Activated CD4-positive, CD25-positive, alpha-beta regulatory T cell treated with anti-CD3 and anti-CD28 coated beads, Interleukin-2, amount 50 U/mL, for 16 hours (primary cell): ENCODE data around the gene NUAK1.

ENCODE experiments used
- DNase-seq: peaks from one replicate; pipeline ENCODE4 v3.0.0-alpha.2; 2020; ENCODE audit warnings: low read depth, low spot score

Gene NUAK1

GRCh38 chr12:106130474-106131113 is 8.2 kb downstream of the NUAK1 start:
- no peak for DNase-seq

GRCh38 chr12:106128585-106129328 is 10.0 kb downstream of the NUAK1 start:
- DNase-seq = no peak

GRCh38 chr12:106127338-106128126 is 11.2 kb downstream of the NUAK1 start:
- DNase-seq = no peak

- no peak for DNase-seq
Measured at GRCh38 chr12:106126441-106127337, 12.1 kb downstream of the NUAK1 start.

- DNase-seq = no peak
Measured at GRCh38 chr12:106125351-106126095, 13.2 kb downstream of the NUAK1 start.

GRCh38 chr12:106123551-106124081 is 15.1 kb downstream of the NUAK1 start:
- DNase-seq = no peak

- DNase-seq = no peak
Measured at GRCh38 chr12:106123110-106123509, 15.6 kb downstream of the NUAK1 start.

- no peak for DNase-seq
Measured at GRCh38 chr12:106122004-106122403, 16.8 kb downstream of the NUAK1 start.

- no peak for DNase-seq
Measured at GRCh38 chr12:106120519-106121105, 18.1 kb downstream of the NUAK1 start.

- DNase-seq = no peak
Measured at GRCh38 chr12:106119301-106119700, 19.5 kb downstream of the NUAK1 start.

- no peak for DNase-seq
Measured at GRCh38 chr12:106118381-106119130, 20.2 kb downstream of the NUAK1 start.

GRCh38 chr12:106115440-106115839 is 23.3 kb downstream of the NUAK1 start:
- no peak for DNase-seq

- DNase-seq = no peak
Measured at GRCh38 chr12:106114447-106115068, 24.2 kb downstream of the NUAK1 start.

- DNase-seq = no peak
Measured at GRCh38 chr12:106113824-106114446, 24.8 kb downstream of the NUAK1 start.

- DNase-seq = no peak
Measured at GRCh38 chr12:106113446-106113823, 25.3 kb downstream of the NUAK1 start.

GRCh38 chr12:106113042-106113441 is 25.7 kb downstream of the NUAK1 start:
- no peak for DNase-seq

GRCh38 chr12:106112145-106112821 is 26.5 kb downstream of the NUAK1 start:
- no peak for DNase-seq
